ENCODE measurements around the gene CELSR1. TPM values are rescaled to one million over a fixed set of nuclear protein-coding genes. Genes with fewer than 3 reads are reported as not detected.

Gene CELSR1
- total RNA-seq, 1 donor from 2014 or later: 0.27 TPM

GRCh38 chr22:46428602-46429324 lies 108.7 kb downstream of the CELSR1 start:
- DNase-seq: no peak
- peaks cover 2% of the 10 kb centered on the region for H3K27me3 Mint-ChIP-seq (ENCODE audit: unreplicated experiment)
- H3K4me1 Mint-ChIP-seq (ENCODE audit: low read depth, unreplicated experiment): no peaks in the 10 kb centered on the region
- peaks cover 9% of the 10 kb centered on the region for H3K36me3 Mint-ChIP-seq (ENCODE audit: unreplicated experiment)
- H3K27ac Mint-ChIP-seq (ENCODE audit: unreplicated experiment): no peak overlapping the region
- H3K4me3 Mint-ChIP-seq (ENCODE audit: unreplicated experiment): no peak overlapping the region
- H3K9me3 Mint-ChIP-seq (ENCODE audit: unreplicated experiment): peaks cover 2% of the 10 kb centered on the region
- TF ChIP-seq CTCF (IDR thresholded peaks at IDR 0.05; ENCODE audit: partially characterized antibody, unreplicated experiment): no peak

- Mint-ChIP-seq H3K9me3 (ENCODE audit: unreplicated experiment) (peaks cover 2% of the 10 kb centered on the region), H3K36me3 (ENCODE audit: unreplicated experiment) (peaks cover 9% of the 10 kb centered on the region), H3K27me3 (ENCODE audit: unreplicated experiment) (peaks cover 2% of the 10 kb centered on the region), H3K4me1 (ENCODE audit: low read depth, unreplicated experiment) (no peaks in the 10 kb centered on the region), H3K4me3 (ENCODE audit: unreplicated experiment) (no peak overlapping the region), H3K27ac (ENCODE audit: unreplicated experiment) (no peak overlapping the region)
- TF ChIP-seq CTCF (IDR thresholded peaks at IDR 0.05; ENCODE audit: partially characterized antibody, unreplicated experiment): no peak
- DNase-seq: no peak
These were observed 109.2 kb downstream of the CELSR1 start for GRCh38 chr22:46428171-46428570.

GRCh38 chr22:46425016-46425415 lies 112.4 kb downstream of the CELSR1 start:
- Mint-ChIP-seq H3K4me1 (ENCODE audit: low read depth, unreplicated experiment) (no peaks in the 10 kb centered on the region), H3K4me3 (ENCODE audit: unreplicated experiment) (no peak overlapping the region), H3K27me3 (ENCODE audit: unreplicated experiment) (no peaks in the 10 kb centered on the region), H3K36me3 (ENCODE audit: unreplicated experiment) (peaks cover 9% of the 10 kb centered on the region), H3K9me3 (ENCODE audit: unreplicated experiment) (no peaks in the 10 kb centered on the region), H3K27ac (ENCODE audit: unreplicated experiment) (no peak overlapping the region)
- no peak for TF ChIP-seq CTCF (IDR thresholded peaks at IDR 0.05; ENCODE audit: partially characterized antibody, unreplicated experiment)
- DNase-seq: no peak

- no peak for DNase-seq
- Mint-ChIP-seq H3K27me3 (ENCODE audit: unreplicated experiment) (no peaks in the 10 kb centered on the region), H3K9me3 (ENCODE audit: unreplicated experiment) (no peaks in the 10 kb centered on the region), H3K27ac (ENCODE audit: unreplicated experiment) (no peak overlapping the region), H3K4me3 (ENCODE audit: unreplicated experiment) (no peak overlapping the region), H3K4me1 (ENCODE audit: low read depth, unreplicated experiment) (no peaks in the 10 kb centered on the region), H3K36me3 (ENCODE audit: unreplicated experiment) (peaks cover 9% of the 10 kb centered on the region)
- TF ChIP-seq CTCF (IDR thresholded peaks at IDR 0.05; ENCODE audit: partially characterized antibody, unreplicated experiment): no peak
These were observed 112.9 kb downstream of the CELSR1 start for GRCh38 chr22:46424496-46424895.

- H3K36me3 Mint-ChIP-seq (ENCODE audit: unreplicated experiment): peaks cover 9% of the 10 kb centered on the region
- no peak for TF ChIP-seq CTCF (IDR thresholded peaks at IDR 0.05; ENCODE audit: partially characterized antibody, unreplicated experiment)
- peak; percentile 12 for DNase-seq
- no peaks in the 10 kb centered on the region for H3K27me3 Mint-ChIP-seq (ENCODE audit: unreplicated experiment)
- no peaks in the 10 kb centered on the region for H3K9me3 Mint-ChIP-seq (ENCODE audit: unreplicated experiment)
- H3K27ac Mint-ChIP-seq (ENCODE audit: unreplicated experiment): no peak overlapping the region
- no peak overlapping the region for H3K4me3 Mint-ChIP-seq (ENCODE audit: unreplicated experiment)
- peaks cover under 1% of the 10 kb centered on the region for H3K4me1 Mint-ChIP-seq (ENCODE audit: low read depth, unreplicated experiment)
These were observed 114.5 kb downstream of the CELSR1 start for GRCh38 chr22:46422896-46423295.

Data from glutamatergic neuron (in vitro differentiated cells).